ENCODE results near the gene BMP7. TPM values are rescaled to one million over a fixed set of nuclear protein-coding genes. Genes with fewer than 3 reads are reported as not detected.

BMP7 gene
- total RNA-seq, result not detected

DNA sequence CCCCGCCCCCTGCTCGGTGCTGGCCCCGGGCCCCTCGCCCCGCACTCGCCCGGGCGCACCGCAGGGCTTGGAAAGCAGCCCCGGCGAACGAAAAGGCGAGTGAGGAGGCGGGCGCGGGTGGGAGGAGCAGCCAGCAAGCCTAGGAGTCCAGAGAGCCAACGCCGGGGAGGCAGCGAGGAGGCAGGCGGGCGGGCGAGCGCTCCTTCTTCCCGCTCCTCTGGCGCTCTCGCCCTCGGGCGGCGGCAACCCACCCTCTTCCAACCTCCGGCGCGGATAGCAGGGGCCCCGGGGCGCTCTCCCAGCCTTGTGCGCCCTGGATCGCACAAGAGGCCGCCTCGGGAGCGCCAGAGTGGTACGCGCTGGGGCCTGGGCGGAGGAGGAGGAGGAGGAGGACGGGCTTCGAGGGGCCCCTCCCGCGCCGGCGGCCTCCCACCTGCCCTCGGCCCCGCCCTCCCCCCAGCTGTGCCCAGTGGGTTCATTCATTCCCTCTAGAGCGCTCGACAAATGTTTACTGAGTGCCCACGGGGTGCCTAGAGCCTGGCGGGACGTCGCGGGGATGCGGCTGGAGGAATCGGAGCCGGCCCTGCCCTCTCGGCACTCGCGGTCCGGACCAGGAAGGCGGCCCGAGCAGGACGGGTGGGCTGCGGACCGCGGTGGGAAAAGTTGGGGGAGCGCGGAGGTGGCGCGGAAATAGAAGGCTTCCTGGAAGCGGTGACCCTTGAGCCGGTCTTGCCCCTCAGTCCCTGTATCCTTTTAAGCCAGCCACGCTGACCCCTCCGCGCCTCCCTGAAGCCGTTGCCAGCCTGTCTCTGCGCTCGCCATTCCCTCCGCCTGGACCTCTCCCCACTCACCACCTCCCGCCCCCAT, at the start of gene BMP7:
Gene BMP7 (minus strand): TSS at position 351 of the 867 bp plus-strand sequence. CDS start 519 bp downstream, outside the sequence.
- DNase-seq, result no peak
- Mint-ChIP-seq H3K4me1 (ENCODE audit: low read depth) (peaks cover 5% of the 10 kb centered on the region), H3K9me3 (no peaks in the 10 kb centered on the region), H3K4me3 (no peak within 1 kb of the TSS), H3K27ac (no peak within 1 kb of the TSS), H3K36me3 (ENCODE audit: low read depth) (no peaks in the 10 kb centered on the region), H3K27me3 (ENCODE audit: low read depth) (peaks cover 64% of the 10 kb centered on the region)
- intact Hi-C loops (cut with micrococcal nuclease), result no loop called here
- CTCF ChIA-PET, result no interaction called here

DNA sequence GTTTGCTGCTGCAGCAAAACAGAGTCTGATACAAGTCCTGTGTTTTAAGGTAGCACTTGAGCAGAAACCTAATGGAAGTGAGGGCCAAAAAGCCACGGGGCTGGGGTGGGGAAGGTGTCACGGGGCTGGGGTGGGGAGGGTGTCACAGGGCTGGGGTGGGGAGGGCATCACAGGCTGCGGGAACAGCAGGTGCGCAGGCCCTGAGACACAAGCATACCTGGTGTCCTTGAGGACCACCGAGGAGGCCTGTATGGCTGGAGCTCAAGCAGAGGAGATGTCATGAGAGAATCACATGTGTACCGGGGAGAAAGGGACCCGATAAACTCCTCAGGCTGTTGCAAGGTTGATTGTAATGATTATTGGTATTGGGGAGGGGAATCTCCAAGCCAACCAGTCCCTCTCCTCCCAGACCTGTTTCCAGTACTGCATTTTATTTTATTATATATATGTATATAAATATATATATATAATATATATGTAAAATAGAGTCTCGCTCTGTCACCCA, 49.6 kb upstream of the BMP7 start:
- CTCF ChIA-PET, result no interaction called here
- H3K27me3 Mint-ChIP-seq (ENCODE audit: low read depth), result peaks cover 14% of the 10 kb centered on the region
- H3K36me3 Mint-ChIP-seq (ENCODE audit: low read depth), result no peaks in the 10 kb centered on the region
- no peak overlapping the region for H3K27ac Mint-ChIP-seq
- no peaks in the 10 kb centered on the region for H3K9me3 Mint-ChIP-seq
- no peaks in the 10 kb centered on the region for H3K4me1 Mint-ChIP-seq (ENCODE audit: low read depth)
- no peak overlapping the region for H3K4me3 Mint-ChIP-seq
- DNase-seq, result no peak
- intact Hi-C loops (cut with micrococcal nuclease), result no loop called here

DNA sequence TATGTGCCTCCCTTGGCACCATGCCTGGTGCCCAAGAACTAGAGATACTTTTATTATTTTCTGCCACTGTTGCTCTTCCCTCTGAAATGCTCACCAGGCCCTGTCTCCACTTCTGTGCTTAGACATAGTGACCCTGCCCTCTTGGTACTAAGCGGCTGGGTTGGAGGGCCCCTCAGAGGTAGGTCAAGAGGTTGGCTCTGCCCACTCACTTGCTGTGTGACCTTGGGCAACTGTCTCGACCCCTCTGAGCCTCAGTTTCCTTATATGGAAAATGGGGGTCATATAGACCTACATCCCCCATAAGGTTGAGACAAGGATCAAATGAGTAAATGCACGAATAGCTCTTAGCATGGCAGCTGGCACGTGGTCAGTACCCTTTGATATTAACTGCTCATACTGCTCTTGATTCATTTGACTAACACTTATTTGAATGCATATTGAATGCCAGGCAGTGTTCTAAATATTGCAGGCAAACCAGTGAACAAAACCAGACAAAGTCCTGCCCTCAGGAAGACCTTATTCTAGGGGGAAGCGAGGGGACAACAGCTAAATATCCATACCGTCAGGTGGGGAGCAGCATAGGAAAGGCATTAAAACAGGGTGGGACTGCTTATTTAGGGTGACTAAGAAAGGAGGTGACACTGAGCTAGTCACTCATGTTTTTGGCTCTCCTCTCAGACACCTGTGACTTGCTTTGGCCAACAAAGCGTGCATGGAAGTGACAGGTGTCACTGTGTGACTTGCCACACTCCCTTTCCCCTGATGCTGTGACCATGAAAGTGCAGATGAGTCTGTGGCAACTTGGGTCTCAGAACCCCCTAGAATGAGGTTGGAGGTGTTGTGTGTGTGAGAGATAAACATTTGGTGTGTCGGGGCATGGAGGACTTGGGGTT, 48.9 kb upstream of the BMP7 start:
- intact Hi-C loops (cut with micrococcal nuclease), result no loop called here
- Mint-ChIP-seq H3K27ac (no peak overlapping the region), H3K9me3 (no peaks in the 10 kb centered on the region)

DNA sequence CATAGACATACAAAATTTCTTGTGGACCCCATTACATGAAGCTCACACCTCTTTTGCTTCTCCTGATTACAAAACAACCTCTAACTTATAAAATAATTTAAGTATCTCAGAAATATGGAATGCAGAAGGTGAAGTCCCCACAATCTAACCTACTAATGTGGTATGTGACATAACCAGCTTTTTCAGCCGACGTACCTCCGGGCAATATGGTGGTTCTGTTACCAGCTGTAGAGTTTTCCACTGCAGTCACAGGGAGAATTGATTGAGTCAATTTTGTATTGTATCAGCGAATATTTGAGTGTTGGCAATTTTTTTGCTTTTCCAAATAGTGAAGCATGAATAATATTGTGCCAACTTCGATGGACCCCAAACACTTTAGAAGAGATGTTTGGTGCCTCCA, 47.5 kb upstream of the BMP7 start:
- no peak overlapping the region for H3K4me3 Mint-ChIP-seq
- H3K36me3 Mint-ChIP-seq (ENCODE audit: low read depth), result no peaks in the 10 kb centered on the region
- no peaks in the 10 kb centered on the region for H3K9me3 Mint-ChIP-seq
- CTCF ChIA-PET, result no interaction called here
- no peak overlapping the region for H3K27ac Mint-ChIP-seq
- intact Hi-C loops (cut with micrococcal nuclease), result no loop called here
- no peaks in the 10 kb centered on the region for H3K4me1 Mint-ChIP-seq (ENCODE audit: low read depth)
- H3K27me3 Mint-ChIP-seq (ENCODE audit: low read depth), result peaks cover 6% of the 10 kb centered on the region
- DNase-seq, result no peak

More for the DNA sequence above, 48.9 kb upstream of the BMP7 start:
- DNase-seq, result no peak
- no peaks in the 10 kb centered on the region for H3K4me1 Mint-ChIP-seq (ENCODE audit: low read depth)
- CTCF ChIA-PET, result no interaction called here
- H3K4me3 Mint-ChIP-seq, result no peak overlapping the region
- no peaks in the 10 kb centered on the region for H3K36me3 Mint-ChIP-seq (ENCODE audit: low read depth)
- peaks cover 14% of the 10 kb centered on the region for H3K27me3 Mint-ChIP-seq (ENCODE audit: low read depth)

DNA sequence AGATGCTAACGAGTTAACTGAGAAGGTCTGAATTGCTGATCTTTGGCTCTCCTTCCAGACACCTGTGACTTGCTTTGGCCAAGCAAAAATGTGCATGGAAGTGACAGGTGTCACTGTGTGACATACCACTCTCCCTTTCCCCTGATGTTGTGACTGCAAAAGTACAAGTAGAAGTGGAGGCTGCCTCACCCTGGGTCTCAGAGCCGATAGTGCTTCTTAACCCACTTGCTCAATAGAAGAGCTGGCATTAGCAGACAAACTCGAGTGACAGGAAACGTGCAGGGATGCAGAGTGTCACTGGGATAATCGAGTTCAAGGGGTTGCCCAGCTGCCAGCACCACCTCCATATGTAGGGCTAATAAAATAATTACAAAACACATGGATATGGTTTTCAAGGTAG, 46.8 kb upstream of the BMP7 start:
- H3K36me3 Mint-ChIP-seq (ENCODE audit: low read depth), result no peaks in the 10 kb centered on the region
- intact Hi-C loops (cut with micrococcal nuclease), result no loop called here
- peaks cover 3% of the 10 kb centered on the region for H3K27me3 Mint-ChIP-seq (ENCODE audit: low read depth)
- no peaks in the 10 kb centered on the region for H3K9me3 Mint-ChIP-seq
- DNase-seq, result no peak
- CTCF ChIA-PET, result no interaction called here
- no peak overlapping the region for H3K4me3 Mint-ChIP-seq
- no peak overlapping the region for H3K27ac Mint-ChIP-seq
- no peaks in the 10 kb centered on the region for H3K4me1 Mint-ChIP-seq (ENCODE audit: low read depth)

DNA sequence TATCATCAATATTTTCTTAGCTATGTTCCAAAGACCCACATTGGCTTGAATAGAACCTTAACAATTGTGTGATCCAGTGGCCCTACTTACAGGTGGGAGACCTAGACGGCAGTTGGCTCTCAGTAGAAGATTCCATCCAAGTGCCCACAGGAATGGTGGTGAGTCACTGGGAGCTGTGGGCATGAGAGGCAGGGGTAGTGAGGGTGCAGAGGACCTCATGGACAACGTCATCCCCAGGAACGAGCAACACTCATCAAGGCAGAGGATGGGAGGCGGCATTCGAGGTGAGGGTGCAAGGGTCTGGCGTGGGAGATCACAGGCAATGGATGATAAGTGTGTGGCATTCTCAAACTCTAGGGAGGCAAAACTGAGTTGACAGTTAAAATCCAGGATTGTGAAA, 45.7 kb upstream of the BMP7 start:
- H3K27ac Mint-ChIP-seq, result no peak overlapping the region
- H3K27me3 Mint-ChIP-seq (ENCODE audit: low read depth), result no peaks in the 10 kb centered on the region
- no peak for DNase-seq
- H3K36me3 Mint-ChIP-seq (ENCODE audit: low read depth), result no peaks in the 10 kb centered on the region
- no peak overlapping the region for H3K4me3 Mint-ChIP-seq
- H3K4me1 Mint-ChIP-seq (ENCODE audit: low read depth), result no peaks in the 10 kb centered on the region
- H3K9me3 Mint-ChIP-seq, result no peaks in the 10 kb centered on the region
- CTCF ChIA-PET, result no interaction called here
- intact Hi-C loops (cut with micrococcal nuclease), result no loop called here

DNA sequence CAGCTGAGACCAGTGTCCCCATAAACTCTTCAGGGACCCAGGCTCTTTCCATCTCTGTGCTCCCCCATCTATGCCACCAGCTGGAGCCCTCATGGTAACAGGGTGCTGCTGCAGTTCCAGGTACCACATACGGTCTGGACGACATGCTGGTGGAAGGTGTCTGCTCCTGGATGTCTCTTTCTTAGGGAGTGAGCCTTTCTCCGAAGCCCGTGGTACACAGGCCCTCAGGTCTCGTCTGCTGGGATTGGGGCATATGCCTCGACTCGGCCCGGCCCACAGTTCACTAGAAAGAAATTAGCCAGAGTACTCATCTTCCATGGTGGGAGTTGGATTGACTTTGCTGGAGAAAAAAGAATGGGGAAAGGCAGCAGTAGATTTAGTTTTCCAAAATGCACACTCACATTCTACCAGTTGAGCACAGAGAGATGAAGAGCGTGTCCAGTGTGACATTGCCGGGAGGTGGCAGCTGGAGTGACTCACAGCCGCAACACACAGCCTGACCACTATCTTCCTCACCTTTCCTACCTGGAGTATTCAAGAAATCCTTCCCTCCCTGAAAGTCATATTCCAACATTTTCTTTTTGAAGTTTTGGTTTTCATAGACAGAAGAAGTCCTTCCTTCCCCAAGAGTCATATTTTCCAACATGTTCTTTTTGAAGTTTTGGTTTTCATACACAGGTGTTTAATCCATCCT, 44.5 kb upstream of the BMP7 start:
- Mint-ChIP-seq H3K27ac (no peak overlapping the region), H3K36me3 (ENCODE audit: low read depth) (no peaks in the 10 kb centered on the region), H3K4me1 (ENCODE audit: low read depth) (no peaks in the 10 kb centered on the region), H3K9me3 (no peaks in the 10 kb centered on the region), H3K4me3 (no peak overlapping the region), H3K27me3 (ENCODE audit: low read depth) (no peaks in the 10 kb centered on the region)
- no peak for DNase-seq
- CTCF ChIA-PET, result no interaction called here
- intact Hi-C loops (cut with micrococcal nuclease), result no loop called here

DNA sequence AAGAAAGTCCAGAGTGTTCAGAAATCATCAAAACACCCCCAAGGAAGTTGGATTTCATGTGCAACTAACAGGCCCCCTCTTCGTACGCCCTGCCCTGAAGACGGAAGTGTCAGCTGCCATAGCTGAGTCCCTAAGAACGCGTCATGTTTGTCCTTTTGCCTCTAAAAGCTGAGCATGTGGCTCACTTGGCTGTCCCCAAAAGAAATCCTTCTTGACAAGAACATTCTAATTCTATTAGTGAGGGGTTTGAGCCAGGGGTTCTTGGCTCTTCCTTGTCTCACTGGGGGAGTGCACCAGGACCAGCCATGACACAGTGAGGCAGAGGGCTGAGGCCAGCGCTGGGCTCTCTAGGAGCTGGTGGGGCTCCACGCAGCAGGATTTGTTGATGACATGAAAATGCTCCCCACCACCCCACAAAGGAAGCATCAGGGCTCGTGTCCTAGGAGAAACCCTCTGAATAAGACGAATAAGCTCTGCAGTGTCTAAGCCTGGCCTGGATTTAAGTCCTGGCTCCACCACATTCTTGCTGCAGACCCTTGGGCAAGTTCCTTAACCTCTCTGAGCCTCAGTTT, 43.2 kb upstream of the BMP7 start:
- intact Hi-C loops (cut with micrococcal nuclease), result no loop called here
- no peak for DNase-seq
- CTCF ChIA-PET, result no interaction called here
- H3K4me3 Mint-ChIP-seq, result no peak overlapping the region
- no peaks in the 10 kb centered on the region for H3K27me3 Mint-ChIP-seq (ENCODE audit: low read depth)
- H3K36me3 Mint-ChIP-seq (ENCODE audit: low read depth), result no peaks in the 10 kb centered on the region
- no peak overlapping the region for H3K27ac Mint-ChIP-seq
- no peaks in the 10 kb centered on the region for H3K4me1 Mint-ChIP-seq (ENCODE audit: low read depth)
- H3K9me3 Mint-ChIP-seq, result no peaks in the 10 kb centered on the region

DNA sequence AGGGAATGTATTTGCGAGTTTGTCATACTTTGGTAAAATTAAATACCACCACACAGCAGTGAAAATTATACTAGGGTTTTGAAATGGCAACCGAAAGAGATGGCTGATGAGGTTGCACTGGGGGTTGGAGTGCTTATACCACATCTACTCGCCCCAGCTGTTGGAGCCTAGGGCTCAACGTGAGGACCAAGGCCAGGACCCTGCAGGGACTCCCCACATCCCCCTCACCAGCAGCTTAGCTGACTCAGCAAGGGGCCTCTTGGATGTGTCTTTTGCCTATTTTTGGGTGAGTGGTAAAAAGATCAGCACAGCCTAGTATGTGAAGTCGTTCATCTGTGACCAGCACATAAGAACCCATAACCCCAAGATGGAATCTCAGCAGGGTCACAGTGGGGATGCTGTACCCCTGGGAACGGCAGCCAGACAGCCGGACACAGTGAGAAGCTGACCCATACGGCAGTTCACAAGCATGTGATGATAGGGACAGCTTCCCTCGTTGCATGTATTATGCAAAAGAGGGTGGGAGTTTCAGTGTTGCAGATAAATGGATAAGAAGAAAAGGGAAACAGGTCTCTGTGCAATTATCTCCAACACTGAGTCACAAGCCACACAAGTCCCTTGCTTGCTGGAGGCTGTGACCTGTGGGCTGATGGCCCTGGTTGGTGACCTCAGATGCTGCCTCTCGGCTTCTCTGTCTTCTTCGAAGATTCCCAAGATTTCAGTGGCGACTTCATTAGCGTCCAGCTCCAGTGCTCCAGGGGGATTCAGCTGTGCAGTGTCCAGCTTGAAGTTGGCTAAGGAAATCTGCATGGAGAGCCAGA, 42.2 kb upstream of the BMP7 start:
- no peaks in the 10 kb centered on the region for H3K9me3 Mint-ChIP-seq
- no peaks in the 10 kb centered on the region for H3K27me3 Mint-ChIP-seq (ENCODE audit: low read depth)
- CTCF ChIA-PET, result no interaction called here
- H3K36me3 Mint-ChIP-seq (ENCODE audit: low read depth), result no peaks in the 10 kb centered on the region
- no peak overlapping the region for H3K27ac Mint-ChIP-seq
- DNase-seq, result no peak
- no peak overlapping the region for H3K4me3 Mint-ChIP-seq
- no peaks in the 10 kb centered on the region for H3K4me1 Mint-ChIP-seq (ENCODE audit: low read depth)
- intact Hi-C loops (cut with micrococcal nuclease), result no loop called here

DNA sequence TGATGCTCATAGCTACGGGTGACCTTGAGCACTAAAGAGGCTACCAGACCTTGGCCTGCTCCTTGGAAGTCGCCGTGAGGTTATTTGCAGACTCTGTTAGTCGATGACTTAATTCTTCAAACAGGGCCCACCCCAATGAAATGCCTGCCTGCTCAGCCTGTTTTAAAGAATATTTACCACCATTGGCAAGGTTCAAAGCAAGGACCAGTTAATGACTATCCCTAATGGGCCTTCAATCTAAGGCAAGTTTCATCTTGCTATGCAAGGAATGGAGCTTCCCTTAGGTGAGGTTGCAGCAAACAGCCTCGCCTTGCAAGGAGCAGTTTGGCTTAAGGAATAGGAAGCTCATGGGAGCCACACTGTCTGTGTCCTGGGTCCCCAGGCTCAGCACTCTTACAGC, 40.3 kb upstream of the BMP7 start:
- CTCF ChIA-PET, result no interaction called here
- intact Hi-C loops (cut with micrococcal nuclease), result no loop called here
- DNase-seq, result no peak
- Mint-ChIP-seq H3K27me3 (ENCODE audit: low read depth) (no peaks in the 10 kb centered on the region), H3K36me3 (ENCODE audit: low read depth) (no peaks in the 10 kb centered on the region), H3K4me3 (no peak overlapping the region), H3K4me1 (ENCODE audit: low read depth) (no peaks in the 10 kb centered on the region), H3K9me3 (no peaks in the 10 kb centered on the region), H3K27ac (no peak overlapping the region)

DNA sequence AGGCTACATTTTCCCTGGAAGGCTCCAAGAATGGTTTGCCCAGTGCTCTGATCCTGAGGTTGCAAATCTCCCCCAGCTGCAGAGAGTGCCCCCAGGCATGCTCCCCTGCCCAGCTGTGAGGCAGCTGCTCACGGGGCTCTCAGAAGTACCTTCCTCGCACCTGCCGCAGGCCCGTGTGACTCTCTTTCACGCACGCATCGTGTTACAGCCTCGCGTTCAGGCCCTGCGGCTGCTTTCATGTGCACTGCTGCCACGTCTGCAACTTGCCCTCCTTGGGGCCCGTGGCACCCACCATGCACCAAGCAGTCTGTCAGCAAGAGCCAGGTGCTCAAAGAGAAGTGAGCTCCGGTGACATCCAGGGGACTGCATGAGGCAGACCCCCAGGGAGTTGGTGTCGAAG, 34.6 kb upstream of the BMP7 start:
- Mint-ChIP-seq H3K36me3 (ENCODE audit: low read depth) (no peaks in the 10 kb centered on the region), H3K27ac (no peak overlapping the region), H3K27me3 (ENCODE audit: low read depth) (no peaks in the 10 kb centered on the region), H3K4me3 (no peak overlapping the region), H3K4me1 (ENCODE audit: low read depth) (no peaks in the 10 kb centered on the region), H3K9me3 (no peaks in the 10 kb centered on the region)
- CTCF ChIA-PET, result no interaction called here
- intact Hi-C loops (cut with micrococcal nuclease), result no loop called here
- no peak for DNase-seq

All from activated naive CD4-positive, alpha-beta T cell treated with anti-CD3 and anti-CD28 coated beads for 36 hours (primary cell).